Esophagus muscularis mucosa (tissue), 4 donors: Measurements from ENCODE around the gene TGFBR2. TPM values are rescaled to one million over a fixed set of nuclear protein-coding genes. Genes with fewer than 3 reads are reported as not detected.

Experiments used
- DNase-seq: peaks from one replicate; pipeline ENCODE4 v3.0.0-alpha.2; 2017; ENCODE audit errors: extremely low spot score
- H3K27ac ChIP-seq, 4 donors: fragments of 200-600 bp; sonication (generic); replicated peaks in 1 of 4; 1 replicate in 3 of 4; 2 replicates in 1 of 4; pipeline ENCODE4 v1.5.1; 2016 to 2019; ENCODE audit warnings: mild to moderate bottlenecking in 1 of 4
- H3K27me3 ChIP-seq, 4 donors: fragments of 200-600 bp; sonication (generic); one replicate each; pipeline versions ENCODE4 v1.5.1 to v1.6.0; 2016 to 2019
- H3K36me3 ChIP-seq, 4 donors: fragments of 200-600 bp; sonication (generic); one replicate each; pipeline ENCODE4 v1.5.1; 2016 to 2019
- H3K4me1 ChIP-seq, 4 donors: fragments of 200-600 bp; sonication (generic); one replicate each; pipeline ENCODE4 v1.5.1; 2016 to 2019
- H3K4me3 ChIP-seq, 4 donors: fragments of 200-600 bp; sonication (generic); 1 replicate in 2 of 4; 2 replicates in 2 of 4; pipeline ENCODE4 v1.5.1; 2016 to 2019; ENCODE audit warnings: mild to moderate bottlenecking in 4 of 4, moderate library complexity in 1 of 4
- H3K9me3 ChIP-seq, 4 donors: fragments of 200-600 bp; sonication (generic); 1 replicate in 3 of 4; 2 replicates in 1 of 4; pipeline ENCODE4 v1.5.1; 2016 to 2019
- CTCF ChIP-seq, 3 experiments: fragments of 200-600 bp in 2 of 3; fragments of 450-650 bp in 1 of 3; sonication (generic) in 2 of 3; IDR thresholded peaks; one replicate each; pipeline ENCODE4 v1.5.1; 2017 to 2019; ENCODE audit warnings: antibody characterized with exemption in 3 of 3, mild to moderate bottlenecking in 2 of 3, moderate library complexity in 1 of 3
- EP300 ChIP-seq: sonication (generic); formaldehyde crosslinking; IDR thresholded peaks from one replicate; pipeline ENCODE4 v1.6.1; 2017; ENCODE audit warnings: antibody characterized with exemption
- POLR2A ChIP-seq: fragments of 450-650 bp; IDR thresholded peaks from one replicate; pipeline ENCODE4 v1.6.1; 2017; ENCODE audit warnings: antibody characterized with exemption, moderate library complexity, mild to moderate bottlenecking, low read depth
- POLR2AphosphoS5 ChIP-seq, 2 donors: sonication (generic); formaldehyde crosslinking; IDR thresholded peaks; one replicate each; pipeline ENCODE4 v1.6.1; 2017; ENCODE audit warnings: antibody characterized with exemption in 2 of 2
- WGBS: methylation state at CpG from one replicate; pipeline ENCODE4 v1.1.5; 2018; 5-methylcytosine and 5-hydroxymethylcytosine counted together
- intact Hi-C: fragments of 100-400 bp; cut with DNase I; formaldehyde crosslinking; loops from one replicate; pipeline ENCODE4 v1.15.1; 2023
- total RNA-seq, 4 donors: library from RNA; depleted of rRNA; stranded (reverse); fragments of >200 nt; gene quantifications; one replicate each; pipeline versions ENCODE4 v1.1.0 to v1.2.1, GENCODE V29; 2016

Gene TGFBR2
- total RNA-seq, 4 donors from 2014 or later: 202 to 292 (median 261) TPM

GRCh38 chr3:30614373-30614772 is 8.0 kb downstream of the TGFBR2 start:
- WGBS: 56% methylated on average over 4 of the region's 4 CpGs
- no peaks in the 10 kb centered on the region for H3K9me3 ChIP-seq
- H3K4me1 ChIP-seq: peaks cover 92 to 100% (median 97%) of the 10 kb centered on the region in 4 donors
- H3K36me3 ChIP-seq: peaks cover 0 to 5% (median 0%) of the 10 kb centered on the region in 4 donors
- H3K27me3 ChIP-seq: no peaks in the 10 kb centered on the region
- TF ChIP-seq POLR2A: no peak
- no peak for TF ChIP-seq EP300
- no peak for TF ChIP-seq CTCF (IDR thresholded peaks at IDR 0.05)
- no peak for TF ChIP-seq POLR2AphosphoS5 (IDR thresholded peaks at IDR 0.05)
- H3K4me3 ChIP-seq: peak overlapping the region in 1 of 4 donors; percentile 24
- peak overlapping the region in 3 of 4 donors; percentile 7 to 50 (median 32) for H3K27ac ChIP-seq
- intact Hi-C loops: loop anchor here (5.0 kb wide), 1 partner anchor 68 kb away; no protein-coding TSS in a partner anchor
- no peak for DNase-seq

GRCh38 chr3:30614943-30615342 is 8.5 kb downstream of the TGFBR2 start:
- Histone ChIP-seq H3K9me3 (no peaks in the 10 kb centered on the region), H3K36me3 (peaks cover 0 to 5% (median 0%) of the 10 kb centered on the region in 4 donors), H3K27ac (peak overlapping the region in 3 of 4 donors; percentile 7 to 50 (median 11)), H3K4me1 (peaks cover 96 to 100% (median 99%) of the 10 kb centered on the region in 4 donors), H3K27me3 (no peaks in the 10 kb centered on the region), H3K4me3 (no peak overlapping the region)
- intact Hi-C loops: loop anchor here (5.0 kb wide), 1 partner anchor 67 kb away; no protein-coding TSS in a partner anchor
- 62% methylated on average over 1 of the region's 1 CpG for WGBS
- TF ChIP-seq CTCF (IDR thresholded peaks at IDR 0.05): no peak
- TF ChIP-seq POLR2A: no peak
- no peak for TF ChIP-seq POLR2AphosphoS5 (IDR thresholded peaks at IDR 0.05)
- no peak for TF ChIP-seq EP300
- DNase-seq: no peak

- Histone ChIP-seq H3K9me3 (no peaks in the 10 kb centered on the region), H3K4me1 (peaks cover 97 to 100% (median 99%) of the 10 kb centered on the region in 4 donors), H3K27me3 (no peaks in the 10 kb centered on the region), H3K36me3 (peaks cover 0 to 5% (median 0%) of the 10 kb centered on the region in 4 donors), H3K27ac (peak overlapping the region; percentile 8 to 35 (median 20)), H3K4me3 (peak overlapping the region in 1 of 4 donors; percentile 8)
- intact Hi-C loops: no loop called here
- 63% methylated on average over 3 of the region's 3 CpGs for WGBS
- DNase-seq: no peak
- no peak for TF ChIP-seq EP300
- TF ChIP-seq CTCF (IDR thresholded peaks at IDR 0.05): no peak
- no peak for TF ChIP-seq POLR2AphosphoS5 (IDR thresholded peaks at IDR 0.05)
- no peak for TF ChIP-seq POLR2A
These were observed 9.4 kb downstream of the TGFBR2 start for GRCh38 chr3:30615615-30616346.

GRCh38 chr3:30616347-30617027 is 10.1 kb downstream of the TGFBR2 start:
- 64% methylated on average over 1 of the region's 1 CpG for WGBS
- peak overlapping the region; percentile 8 to 35 (median 20) for H3K27ac ChIP-seq
- peak overlapping the region in 1 of 4 donors; percentile 8 for H3K4me3 ChIP-seq
- H3K9me3 ChIP-seq: no peaks in the 10 kb centered on the region
- peaks cover 98 to 100% (median 99%) of the 10 kb centered on the region in 4 donors for H3K4me1 ChIP-seq
- no peaks in the 10 kb centered on the region for H3K27me3 ChIP-seq
- no peak for DNase-seq
- TF ChIP-seq EP300: no peak
- TF ChIP-seq POLR2AphosphoS5 (IDR thresholded peaks at IDR 0.05): no peak
- no peak for TF ChIP-seq POLR2A
- no peak for TF ChIP-seq CTCF (IDR thresholded peaks at IDR 0.05)
- intact Hi-C loops: no loop called here
- H3K36me3 ChIP-seq: peaks cover 0 to 5% (median 1%) of the 10 kb centered on the region in 4 donors
